Measurements from ENCODE around the gene NRM.
A peak's percentile ranks its signal among the peaks of the same experiment; 100 is the strongest.

NRM gene

GRCh38 chr6:30690403-30691207, at the start of gene NRM:
TSS of gene NRM (minus strand) at chr6:30690984. CDS start at chr6:30690974, 10 bp downstream.
- Histone ChIP-seq H4K20me1 (ENCODE audit: insufficient read depth, low read length) (no peaks in the 10 kb centered on the region), H2AFZ (ENCODE audit: low read length) (no peak within 1 kb of the TSS), H3K27ac (ENCODE audit: low read depth, low read length, poor library complexity, severe bottlenecking) (peak within 1 kb of the TSS; percentile 95), H3K36me3 (ENCODE audit: insufficient read depth, low read length) (no peaks in the 10 kb centered on the region), H3F3A (ENCODE audit: insufficient read depth, low read length) (peaks cover 14% of the 10 kb centered on the region), H3K9me3 (ENCODE audit: low read length) (no peaks in the 10 kb centered on the region), H3K9ac (ENCODE audit: low read length) (peak within 1 kb of the TSS; percentile 62), H3K27me3 (ENCODE audit: insufficient read depth, low read length) (no peaks in the 10 kb centered on the region), H3K9me2 (ENCODE audit: low read depth, low read length) (no peaks in the 10 kb centered on the region), H3K4me3 (ENCODE audit: low read depth, low read length, poor library complexity, severe bottlenecking) (peak within 1 kb of the TSS; percentile 64), H3K4me1 (ENCODE audit: insufficient read depth, low read length, severe bottlenecking) (peaks cover 56% of the 10 kb centered on the region), H3K4me2 (ENCODE audit: low read length) (peak within 1 kb of the TSS; percentile 75), H3K79me2 (ENCODE audit: insufficient read depth, low read length) (peaks cover under 1% of the 10 kb centered on the region; the same call in 1 of the 2 replicates)
- TF ChIP-seq EZH2 (IDR thresholded peaks at IDR 0.05; ENCODE audit: borderline replicate concordance, low read length): no peak
- TF ChIP-seq CTCF (IDR thresholded peaks at IDR 0.05; ENCODE audit: low read length): no peak

GRCh38 chr6:30740540-30740870, 49.7 kb upstream of the NRM start:
- no peak overlapping the region for H3K4me2 ChIP-seq (ENCODE audit: low read length)

GRCh38 chr6:30738532-30738931, 47.7 kb upstream of the NRM start:
- Histone ChIP-seq H3K9me3 (ENCODE audit: low read length) (no peaks in the 10 kb centered on the region), H3K4me2 (ENCODE audit: low read length) (no peak overlapping the region), H3K4me1 (ENCODE audit: insufficient read depth, low read length, severe bottlenecking) (peaks cover 30% of the 10 kb centered on the region), H4K20me1 (ENCODE audit: insufficient read depth, low read length) (no peaks in the 10 kb centered on the region), H2AFZ (ENCODE audit: low read length) (no peak overlapping the region), H3K27me3 (ENCODE audit: insufficient read depth, low read length) (no peaks in the 10 kb centered on the region), H3K79me2 (ENCODE audit: insufficient read depth, low read length) (no peaks in the 10 kb centered on the region), H3F3A (ENCODE audit: insufficient read depth, low read length) (no peaks in the 10 kb centered on the region), H3K36me3 (ENCODE audit: insufficient read depth, low read length) (peaks cover 52% of the 10 kb centered on the region), H3K9ac (ENCODE audit: low read length) (no peak overlapping the region), H3K4me3 (ENCODE audit: low read depth, low read length, poor library complexity, severe bottlenecking) (no peak overlapping the region), H3K9me2 (ENCODE audit: low read depth, low read length) (no peaks in the 10 kb centered on the region), H3K27ac (ENCODE audit: low read depth, low read length, poor library complexity, severe bottlenecking) (no peak overlapping the region)
- no peak for TF ChIP-seq CTCF (IDR thresholded peaks at IDR 0.05; ENCODE audit: low read length)
- no peak for TF ChIP-seq EZH2 (IDR thresholded peaks at IDR 0.05; ENCODE audit: borderline replicate concordance, low read length)

More at GRCh38 chr6:30740540-30740870, 49.7 kb upstream of the NRM start:
- H4K20me1 ChIP-seq (ENCODE audit: insufficient read depth, low read length): no peaks in the 10 kb centered on the region
- no peaks in the 10 kb centered on the region for H3F3A ChIP-seq (ENCODE audit: insufficient read depth, low read length)
- H3K4me3 ChIP-seq (ENCODE audit: low read depth, low read length, poor library complexity, severe bottlenecking): no peak overlapping the region
- no peaks in the 10 kb centered on the region; the same call in 1 of the 2 replicates for H3K27me3 ChIP-seq (ENCODE audit: insufficient read depth, low read length)
- no peak overlapping the region for H3K27ac ChIP-seq (ENCODE audit: low read depth, low read length, poor library complexity, severe bottlenecking)
- no peak overlapping the region for H2AFZ ChIP-seq (ENCODE audit: low read length)
- no peaks in the 10 kb centered on the region for H3K79me2 ChIP-seq (ENCODE audit: insufficient read depth, low read length)
- no peaks in the 10 kb centered on the region for H3K9me3 ChIP-seq (ENCODE audit: low read length)
- peaks cover 43% of the 10 kb centered on the region for H3K36me3 ChIP-seq (ENCODE audit: insufficient read depth, low read length)
- peaks cover 40% of the 10 kb centered on the region for H3K4me1 ChIP-seq (ENCODE audit: insufficient read depth, low read length, severe bottlenecking)
- TF ChIP-seq CTCF (IDR thresholded peaks at IDR 0.05; ENCODE audit: low read length): no peak
- no peak for TF ChIP-seq EZH2 (IDR thresholded peaks at IDR 0.05; ENCODE audit: borderline replicate concordance, low read length)
- H3K9ac ChIP-seq (ENCODE audit: low read length): no peak overlapping the region
- no peaks in the 10 kb centered on the region for H3K9me2 ChIP-seq (ENCODE audit: low read depth, low read length)
